Muscle of back (tissue), 11 donors: Measurements from ENCODE around the gene KRI1. TPM values are rescaled to one million over a fixed set of nuclear protein-coding genes. Genes with fewer than 3 reads are reported as not detected.
"Not testable (repeated sequence)": the region's sequence is repeated elsewhere in the genome, so short reads cannot be mapped to it uniquely, and the experiment has no call there.

Experiments
- DNase-seq, 3 donors: peaks; one replicate each; pipeline versions ENCODE4 v3.0.0 to v3.0.0-alpha.2; 2013
- polyA plus RNA-seq, 10 donors: library from polyadenylated mRNA; unstranded; fragments of 120-200 nt; gene quantifications; one replicate each; pipeline ENCODE4 v1.2.1, GENCODE V29; 2013; ENCODE audit not compliant: insufficient read length in 10 of 10

Gene KRI1
- polyA plus RNA-seq, 10 donors: 15.6 to 27.9 (median 22.0) TPM

GRCh38 chr19:10577951-10578350, 12.1 kb upstream of the KRI1 start:
- no peak for DNase-seq

DNA sequence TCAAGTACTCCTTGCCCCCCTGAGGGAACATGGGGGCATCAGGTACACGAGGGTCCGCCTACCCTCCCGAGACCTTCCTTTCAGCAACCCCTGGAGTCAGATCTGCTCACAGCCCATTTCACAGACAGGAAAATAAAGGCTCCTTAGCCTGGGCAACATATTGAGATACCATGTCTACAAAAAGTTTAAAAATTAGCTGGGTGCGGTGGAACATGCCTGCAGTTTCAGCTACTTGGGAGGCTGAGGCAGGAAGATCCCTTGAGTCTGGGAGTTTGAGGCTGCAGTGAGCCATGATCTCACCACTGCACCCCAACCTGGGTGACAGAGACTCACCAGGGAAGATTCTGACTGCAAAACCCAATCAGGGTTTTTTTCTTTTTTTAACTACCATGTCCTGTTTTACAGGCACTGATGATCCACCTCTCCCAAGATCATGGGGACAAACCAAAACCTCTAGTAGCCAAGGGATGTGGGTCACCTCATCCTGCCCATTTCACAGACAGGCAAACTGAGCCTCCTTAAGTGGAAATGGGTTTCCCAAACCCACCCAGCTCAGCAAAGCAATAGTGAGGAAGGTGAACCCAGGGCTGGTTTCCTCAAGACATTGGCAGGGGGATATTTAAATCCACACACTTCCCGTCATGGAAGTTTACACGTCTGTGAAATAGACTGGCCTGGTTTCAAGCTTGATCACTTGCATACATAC, 9.4 kb upstream of the KRI1 start:
- DNase-seq: no peak

GRCh38 chr19:10574462-10574861, 8.7 kb upstream of the KRI1 start:
- no peak for DNase-seq

GRCh38 chr19:10573793-10574192, 8.0 kb upstream of the KRI1 start:
- DNase-seq: not testable (repeated sequence)

GRCh38 chr19:10568826-10569651, 3.2 kb upstream of the KRI1 start, which contains the start of gene CDKN2D:
CDKN2D (minus strand) TSS chr19:10568979; CDS start chr19:10568653, 326 bp downstream.
- DNase-seq: peak; percentile 99 to 100 (median 100)

- DNase-seq: no peak
Measured at GRCh38 chr19:10568062-10568825, 2.4 kb upstream of the KRI1 start.

DNA sequence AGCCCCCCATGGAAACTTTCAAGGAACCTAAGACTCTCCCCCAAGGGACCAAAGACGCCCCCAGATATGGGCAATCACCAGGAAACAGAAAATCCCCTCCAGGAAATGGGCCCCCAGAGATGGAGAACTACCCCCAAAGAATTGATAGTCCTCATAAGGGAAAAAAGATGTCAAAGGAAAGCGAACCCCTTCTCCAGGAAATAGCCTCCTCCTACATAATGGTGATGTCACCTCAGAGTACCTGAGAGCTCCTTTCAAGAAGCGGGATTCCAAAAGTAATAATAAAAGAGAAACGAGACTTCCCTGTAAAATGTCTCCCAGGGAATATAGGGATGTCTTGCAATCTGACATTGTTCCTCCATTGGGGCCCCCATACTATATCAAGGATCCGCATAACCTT, 1.8 kb upstream of the KRI1 start:
- DNase-seq: no peak

DNA sequence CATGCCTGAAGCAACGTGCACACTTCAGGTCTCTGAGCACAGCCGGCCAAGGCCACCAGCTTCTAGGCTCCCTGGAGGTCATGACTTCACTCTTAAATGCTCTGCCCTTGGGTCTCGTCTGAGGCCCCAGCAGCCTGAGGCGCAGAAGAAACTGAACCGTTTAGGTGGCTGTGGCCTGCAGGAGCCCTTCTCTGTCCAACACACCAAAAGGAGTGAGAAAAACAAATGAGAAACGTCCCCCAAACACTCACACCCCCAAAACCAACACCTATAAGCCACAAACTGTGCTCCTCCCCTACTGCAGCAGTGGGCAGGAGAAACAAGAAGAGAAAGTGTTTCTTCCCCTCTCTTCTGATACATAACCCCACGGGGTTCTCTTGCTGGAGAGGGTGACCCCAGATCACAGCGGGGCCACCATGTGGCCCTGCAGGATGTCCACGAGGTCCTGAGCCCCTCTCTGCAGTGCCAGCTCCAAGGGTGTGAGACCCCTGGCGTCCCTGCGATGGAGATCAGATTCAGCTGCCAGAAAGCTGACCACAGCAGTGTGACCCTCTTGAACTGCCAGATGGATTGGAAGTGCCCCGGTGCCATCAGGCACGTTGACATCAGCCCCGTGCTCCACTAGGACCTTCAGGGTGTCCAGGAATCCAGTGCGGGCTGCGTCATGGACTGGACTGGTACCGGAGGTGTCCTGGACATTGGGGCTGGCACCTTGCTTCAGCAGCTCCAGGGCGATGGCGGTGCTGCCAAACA, 1.0 kb upstream of the KRI1 start:
- DNase-seq: no peak

GRCh38 chr19:10566408-10566657, 523 bp upstream of the KRI1 start:
- no peak for DNase-seq

DNA sequence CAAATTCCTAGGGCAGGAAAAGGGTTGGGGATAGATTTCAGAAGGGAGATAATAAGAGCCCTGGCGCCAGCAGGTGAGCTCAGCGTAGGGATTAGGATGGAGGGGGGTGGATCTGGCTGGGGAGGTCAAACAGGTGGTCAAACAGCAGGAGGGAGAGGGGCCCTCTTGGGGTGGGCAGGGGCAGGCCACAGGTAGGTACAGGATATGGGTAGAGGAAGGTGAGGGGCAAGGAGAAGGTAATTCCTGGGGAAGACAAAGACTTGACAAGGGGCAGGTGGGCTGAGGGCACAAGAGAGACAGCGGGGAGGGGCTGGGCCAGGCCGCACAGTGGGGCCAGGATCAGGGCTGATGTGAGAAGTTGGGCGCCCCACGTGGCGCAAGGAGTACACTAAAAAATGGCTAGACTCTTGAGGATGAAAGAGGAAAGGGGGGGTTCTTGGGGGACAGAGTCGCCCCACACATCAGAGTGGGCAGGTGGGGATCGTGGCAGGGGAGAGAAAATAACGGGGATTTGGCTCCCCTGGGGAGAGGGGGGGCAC, 713 bp downstream of the KRI1 start:
- peak in 2 of 3 donors; percentile 42 to 71 for DNase-seq

GRCh38 chr19:10562609-10563008, 3.2 kb downstream of the KRI1 start:
- DNase-seq: no peak

DNA sequence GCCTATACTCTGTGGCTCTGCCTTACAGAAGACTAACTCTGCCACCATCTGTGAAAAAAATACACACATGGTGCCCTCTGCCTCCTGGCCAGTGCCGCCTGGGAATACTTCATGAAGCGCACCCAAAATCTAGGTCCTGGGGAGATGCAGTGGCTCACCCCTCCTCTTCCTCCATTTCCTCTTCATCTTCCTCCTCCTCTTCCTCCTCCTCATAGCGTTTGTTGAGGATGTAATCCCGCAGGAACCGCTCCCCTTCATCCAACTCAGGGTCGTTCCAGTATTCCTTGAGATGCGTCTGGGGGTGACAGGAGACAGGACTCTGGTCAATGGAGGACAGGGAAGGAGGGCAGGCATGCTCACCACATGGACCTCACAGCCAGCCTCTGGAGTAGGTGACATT, 5.7 kb downstream of the KRI1 start:
- DNase-seq: no peak

DNA sequence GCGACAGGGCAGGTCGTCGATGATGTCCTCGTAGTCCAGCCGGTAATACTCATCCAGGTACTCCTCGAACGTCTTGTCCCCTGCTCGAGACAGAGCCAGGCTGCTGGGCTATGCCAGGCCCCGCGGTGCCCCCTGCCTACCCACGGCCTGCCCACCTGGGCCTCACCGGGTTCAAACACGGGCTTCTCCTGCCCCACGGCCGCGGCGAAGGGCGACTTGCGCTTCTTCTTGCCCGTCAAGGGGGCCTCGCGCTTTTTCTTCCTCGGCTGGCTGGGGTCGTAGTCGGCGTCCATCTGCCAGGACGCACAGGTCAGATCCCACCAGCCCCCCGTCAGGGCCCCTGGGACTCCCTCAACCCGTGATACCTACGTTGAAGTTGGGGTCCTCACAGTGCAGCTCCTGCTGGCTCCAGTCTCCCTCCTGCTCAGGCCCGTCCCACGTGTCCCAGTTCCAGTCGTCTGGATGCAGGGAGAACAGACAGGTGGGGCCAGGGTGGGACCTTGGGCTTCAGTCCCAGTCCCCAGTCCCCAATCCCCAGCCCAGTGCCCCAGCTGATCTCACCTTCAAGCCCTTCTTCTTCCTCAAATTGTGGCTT, 8.1 kb downstream of the KRI1 start:
- DNase-seq: no peak

DNA sequence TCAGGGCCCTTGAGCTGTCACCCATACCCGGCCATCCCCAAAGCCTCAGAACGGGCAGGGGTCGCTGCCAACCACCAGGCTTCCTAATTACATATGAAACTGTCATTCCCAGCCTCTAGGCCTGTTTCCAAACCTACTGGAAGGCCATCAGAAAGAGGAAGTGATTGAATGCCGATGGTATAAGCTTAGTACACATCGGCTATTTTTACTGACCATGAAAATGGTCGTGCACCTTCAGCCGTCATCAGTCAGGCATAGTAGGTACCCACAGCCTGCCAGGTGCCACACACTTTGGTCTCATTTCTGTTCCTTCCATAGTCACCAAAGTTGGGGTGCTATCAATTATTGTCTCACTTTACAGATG, 10.2 kb downstream of the KRI1 start:
- no peak for DNase-seq

DNA sequence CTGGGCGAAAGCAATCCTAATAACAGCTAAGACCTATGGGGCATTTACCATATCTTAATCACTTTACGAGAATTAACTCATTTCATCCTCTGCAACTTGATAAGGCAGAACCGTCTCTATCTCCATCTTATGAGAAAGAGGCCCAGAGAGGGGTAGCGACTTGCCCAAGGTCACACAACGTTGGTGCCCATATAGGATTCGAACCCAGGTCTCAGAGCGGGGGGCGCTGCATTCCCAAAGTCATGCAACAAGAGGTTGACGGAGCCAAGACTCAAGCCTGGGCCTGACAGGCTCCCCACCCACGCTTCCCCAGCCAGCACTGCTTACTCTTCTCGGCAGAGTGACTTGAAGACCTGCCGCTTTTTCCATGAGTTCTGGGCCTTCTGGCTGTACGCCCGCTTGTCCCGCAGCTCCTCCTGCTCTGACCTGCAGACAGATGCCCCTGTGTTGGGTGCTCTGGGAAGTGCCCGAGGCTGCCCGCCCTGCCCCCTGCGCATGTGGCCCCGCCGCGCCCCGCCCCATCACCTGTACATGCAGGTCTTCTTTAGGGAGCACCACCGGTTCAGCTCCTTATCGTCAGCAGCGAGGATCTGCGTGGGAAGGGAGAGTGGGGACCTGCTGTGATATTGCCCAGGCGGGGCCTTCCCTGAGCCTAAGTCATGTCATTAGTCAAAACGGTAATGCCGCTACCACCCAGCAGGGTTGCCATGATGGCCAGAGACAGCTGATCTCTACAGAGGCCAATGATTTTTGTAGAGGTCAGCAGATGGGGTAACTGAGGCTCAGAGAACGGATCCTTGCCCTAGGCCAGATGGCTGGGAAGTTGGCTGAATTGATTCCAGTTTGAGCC, 10.8 kb downstream of the KRI1 start:
- no peak for DNase-seq

DNA sequence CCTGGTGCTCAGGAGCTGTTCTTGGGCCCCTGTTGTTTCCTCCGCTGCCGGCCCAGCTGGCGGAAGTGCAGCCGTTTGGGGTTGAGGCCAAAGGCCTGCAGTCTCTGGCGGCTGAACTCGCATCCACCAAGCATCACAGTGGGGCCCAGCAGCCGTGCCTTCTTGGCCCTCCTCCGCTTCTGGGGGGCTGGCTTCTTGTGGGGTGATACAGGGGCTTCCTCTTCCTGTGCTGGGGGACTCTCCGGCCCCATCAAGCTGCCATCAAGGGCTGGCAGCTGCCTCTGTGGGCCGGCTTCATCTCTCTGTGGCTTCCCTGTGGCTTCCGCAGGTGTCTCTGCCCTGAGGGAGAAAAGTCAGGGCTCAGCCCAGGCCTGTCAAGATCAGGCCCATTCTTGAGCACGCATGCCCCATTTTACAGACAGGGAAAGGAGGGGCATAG, 11.8 kb downstream of the KRI1 start:
- peak in 2 of 3 donors; percentile 32 to 64 for DNase-seq

- no peak for DNase-seq
Measured at GRCh38 chr19:10553087-10553667, 12.6 kb downstream of the KRI1 start.

DNA sequence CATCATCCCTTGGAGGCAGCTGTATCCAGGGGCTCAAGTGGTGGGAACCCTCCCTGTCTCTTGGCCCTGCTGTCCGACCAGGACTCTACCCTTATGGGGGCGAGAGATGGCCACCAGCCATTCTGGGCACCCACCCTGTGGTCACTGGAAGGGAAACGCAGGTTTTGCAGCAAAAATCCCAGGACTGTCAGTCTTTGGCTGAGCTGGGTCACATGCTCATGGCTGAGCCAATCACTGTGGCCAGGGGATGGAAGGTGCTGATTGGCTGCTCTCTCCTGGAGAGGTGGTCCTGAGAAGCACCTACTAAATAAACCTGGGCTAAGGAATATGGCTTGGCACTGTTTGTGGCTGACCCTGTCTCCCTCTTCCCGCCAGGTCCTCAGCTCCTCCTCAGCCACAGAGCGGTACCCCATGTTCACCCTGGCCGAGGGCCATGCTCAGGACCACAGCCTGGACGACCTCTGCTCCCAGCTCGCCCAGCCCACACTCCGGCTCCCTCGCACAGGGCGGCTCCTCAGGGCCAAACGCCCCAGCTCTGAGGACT, 13.2 kb downstream of the KRI1 start:
- no peak for DNase-seq

DNA sequence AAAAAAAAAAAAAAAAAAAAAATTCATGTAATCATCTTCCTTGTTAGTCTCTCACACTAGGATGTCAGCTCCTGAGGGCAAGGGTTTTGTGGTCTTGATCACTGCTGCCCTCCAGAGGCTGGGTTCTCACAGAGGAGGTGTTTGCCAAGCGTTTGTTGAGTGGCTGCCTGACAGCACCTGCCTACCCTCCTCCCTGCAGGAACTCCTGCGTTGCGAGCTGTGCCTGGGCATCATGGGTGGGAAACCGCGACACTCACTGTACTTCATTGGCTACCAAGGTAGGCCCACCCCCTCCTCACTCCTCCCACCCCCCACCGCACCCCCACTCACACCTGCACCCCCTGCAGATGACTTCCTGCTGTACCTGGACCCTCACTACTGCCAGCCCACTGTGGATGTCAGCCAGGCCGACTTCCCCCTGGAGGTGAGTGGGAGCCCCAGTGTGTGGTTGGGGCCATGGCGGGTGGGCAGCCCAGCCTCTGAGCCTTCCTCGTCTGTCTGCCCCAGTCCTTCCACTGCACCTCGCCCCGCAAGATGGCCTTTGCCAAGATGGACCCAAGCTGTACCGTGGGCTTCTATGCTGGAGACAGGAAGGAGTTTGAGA, 14.0 kb downstream of the KRI1 start:
- no peak for DNase-seq
